GM12878 (cell line): Measurements from ENCODE around the gene COQ2. TPM values are rescaled to one million over a fixed set of nuclear protein-coding genes. Genes with fewer than 3 reads are reported as not detected.

Source experiments
- ATAC-seq: fragments of 200-7000 bp; cut with Tn5 transposase; 3 replicates; pipeline ENCODE4 v1.9.1; 2020; ENCODE audit warnings: mild to moderate bottlenecking, moderate library complexity
- BruUV-seq: library from RNA; stranded (reverse); fragments of 400-500 nt; replicated peaks from 2 replicates; lab custom pipeline; 2021; lab: Mats Ljungman, UMichigan
- CTCF ChIA-PET: fragments of 300-600 bp; sonication (Branson Sonifier 250); formaldehyde crosslinking; extraction: SDS; loops from one replicate; lab custom pipeline; 2021; ENCODE audit warnings: inconsistent platforms; lab: Yijun Ruan, JAX
- POLR2A ChIA-PET: fragments of 350-600 bp; formaldehyde crosslinking; extraction: SDS; loops from one replicate; lab custom pipeline; 2021; ENCODE audit warnings: inconsistent platforms; lab: Charles Lee
- RAD21 ChIA-PET: fragments of 300-600 bp; sonication (Branson Sonifier 250); formaldehyde crosslinking; loops from one replicate; lab custom pipeline; 2023; ENCODE audit warnings: antibody characterized with exemption; ENCODE audit not compliant: unreplicated experiment; lab: Charles Lee
- SMC1A ChIA-PET: fragments of 300-600 bp; sonication (Branson Sonifier 250); formaldehyde crosslinking; loops from one replicate; lab custom pipeline; 2023; ENCODE audit not compliant: unreplicated experiment, uncharacterized antibody; lab: Charles Lee
- DNase-seq: peaks from one replicate; pipeline ENCODE4 v3.0.0-alpha.2; 2011; ENCODE audit warnings: low read depth, low spot score
- FAIRE-seq: peaks from 3 replicates; lab custom pipeline; 2011; peaks lifted over from hg19 to GRCh38; lab: Jason Lieb, UNC
- H2AFZ ChIP-seq: 2 replicates; pipeline ENCODE4 v1.6.0; 2011; ENCODE audit warnings: low read depth, low read length, control low read depth; ENCODE audit not compliant: control insufficient read depth
- H3K27ac ChIP-seq: 2 replicates; pipeline ENCODE4 v1.5.1; 2011; ENCODE audit warnings: control low read depth; ENCODE audit not compliant: control insufficient read depth, insufficient read depth
- H3K27me3 ChIP-seq, 2 experiments: replicated peaks in 1 of 2; 2 replicates each; pipeline versions ENCODE4 v1.6.0 to v1.6.1; 2011; ENCODE audit warnings: low read length in 1 of 2; ENCODE audit not compliant: control insufficient read depth in 2 of 2, insufficient read depth in 2 of 2
- H3K36me3 ChIP-seq, 2 experiments: 2 replicates each; pipeline ENCODE4 v1.5.1; 2011; ENCODE audit warnings: low read length in 1 of 2; ENCODE audit not compliant: control insufficient read depth in 2 of 2, insufficient read depth in 2 of 2
- H3K4me1 ChIP-seq: 2 replicates; pipeline ENCODE4 v1.6.1; 2011; ENCODE audit warnings: mild to moderate bottlenecking, low read length, moderate library complexity, mixed read lengths; ENCODE audit not compliant: control insufficient read depth, insufficient read depth
- H3K4me2 ChIP-seq: 2 replicates; pipeline ENCODE4 v1.6.0; 2011; ENCODE audit warnings: control low read depth; ENCODE audit not compliant: control insufficient read depth, insufficient read depth
- H3K4me3 ChIP-seq: fragments of 200-600 bp; sonication (generic); 2 replicates; pipeline ENCODE4 v1.5.1; 2016
- H3K79me2 ChIP-seq: 2 replicates; pipeline ENCODE4 v1.6.0; 2011; ENCODE audit warnings: low read length; ENCODE audit not compliant: control insufficient read depth, insufficient read depth
- H3K9ac ChIP-seq: 2 replicates; pipeline ENCODE4 v1.8.0; 2011; ENCODE audit warnings: low read length, control low read depth, mixed read lengths; ENCODE audit not compliant: control insufficient read depth, insufficient read depth
- H3K9me3 ChIP-seq: replicated peaks from 3 replicates; pipeline ENCODE4 v1.5.1; 2011; ENCODE audit warnings: mild to moderate bottlenecking, low read length; ENCODE audit not compliant: control insufficient read depth, insufficient read depth
- H4K20me1 ChIP-seq: 2 replicates; pipeline ENCODE4 v1.6.0; 2011; ENCODE audit not compliant: control insufficient read depth, insufficient read depth
- CBX5 ChIP-seq: sonication (generic); IDR thresholded peaks from 2 replicates; pipeline ENCODE4 v1.6.1; 2016; ENCODE audit warnings: low read depth, moderate library complexity, mild to moderate bottlenecking, inconsistent platforms
- ETV6 ChIP-seq, 2 experiments: fragments of 450-650 bp in 1 of 2; IDR thresholded peaks in 1 of 2; conservative IDR thresholded peaks in 1 of 2; 2 replicates each; pipeline ENCODE4 v1.6.1; 2014; ENCODE audit warnings: antibody characterized with exemption in 1 of 2, borderline replicate concordance in 1 of 2, low read depth in 1 of 2, mild to moderate bottlenecking in 1 of 2, moderate library complexity in 1 of 2
- FOXM1 ChIP-seq: IDR thresholded peaks from 2 replicates; pipeline ENCODE4 v1.6.1; 2012; ENCODE audit warnings: low read depth, mild to moderate bottlenecking, inconsistent platforms, low read length, moderate library complexity
- JUNB ChIP-seq: IDR thresholded peaks from 2 replicates; pipeline ENCODE4 v1.6.1; 2016; ENCODE audit warnings: antibody characterized with exemption, mild to moderate bottlenecking
- KDM1A ChIP-seq: fragments of 200-600 bp; sonication (generic); IDR thresholded peaks from 2 replicates; pipeline ENCODE4 v1.6.1; 2016; ENCODE audit warnings: borderline replicate concordance
- NBN ChIP-seq: fragments of 450-650 bp; IDR thresholded peaks from 2 replicates; pipeline ENCODE4 v1.6.1; 2016
- NFYB ChIP-seq: IDR thresholded peaks from 2 replicates; pipeline ENCODE4 v1.6.1; 2011; ENCODE audit warnings: low read depth, mild to moderate bottlenecking, low read length, improper control_type of control experiment, moderate library complexity; ENCODE audit not compliant: insufficient read depth
- NR2F1 ChIP-seq: fragments of 450-650 bp; conservative IDR thresholded peaks from 2 replicates; pipeline ENCODE4 v1.6.1; 2017; ENCODE audit warnings: mild to moderate bottlenecking
- PAX5 ChIP-seq: IDR thresholded peaks from 2 replicates; pipeline ENCODE4 v1.6.1; 2011; ENCODE audit warnings: low read depth, low read length, borderline replicate concordance
- RB1 ChIP-seq: fragments of 450-650 bp; formaldehyde crosslinking; IDR thresholded peaks from 2 replicates; pipeline ENCODE4 v1.6.1; 2017; ENCODE audit warnings: mild to moderate bottlenecking, borderline replicate concordance
- SREBF1 ChIP-seq: IDR thresholded peaks from 2 replicates; pipeline ENCODE4 v1.6.1; 2012; ENCODE audit warnings: mild to moderate bottlenecking, low read length
- TBL1XR1 ChIP-seq: IDR thresholded peaks from 2 replicates; pipeline ENCODE4 v1.6.1; 2012; ENCODE audit warnings: low read depth, low read length, improper control_type of control experiment
- TCF12 ChIP-seq: IDR thresholded peaks from 2 replicates; pipeline ENCODE4 v1.6.1; 2011; ENCODE audit warnings: low read depth, mild to moderate bottlenecking, low read length
- WGBS: methylation state at CpG from one replicate; pipeline ENCODE4 v1.1.6; 2016; ENCODE audit warnings: low lambda C conversion rate; ENCODE audit not compliant: insufficient replicate concordance, insufficient coverage; ENCODE audit errors: missing lambda C conversion rate; 5-methylcytosine and 5-hydroxymethylcytosine counted together
- in situ Hi-C: fragments of 300-500 bp; cut with MboI; formaldehyde crosslinking; loops from 9 replicates; pipeline ENCODE4 v1.14.3; 2018; ENCODE audit warnings: mixed read lengths
- intact Hi-C: fragments of 100-400 bp; cut with micrococcal nuclease; formaldehyde crosslinking; loops from one replicate; pipeline ENCODE4 v1.14.2; 2022; ENCODE audit not compliant: unreplicated experiment
- polyA plus RNA-seq, 11 experiments: library from polyadenylated mRNA; depleted of rRNA in 4 of 11; unstranded in 6 of 11; stranded (reverse) in 5 of 11; fragments of >200 nt; fragmentation: Nextera tagmentation in 4 of 11; fragmentation: Illumina TruSeq in 1 of 11; extraction: Ambion mirVana in 4 of 11; extraction: Trizol in 1 of 11; gene quantifications; 1 replicate in 1 of 11; 2 replicates in 10 of 11; pipeline versions ENCODE4 v1.2.1 to v1.2.3, GENCODE V29; 2011 to 2016; ENCODE audit warnings: inconsistent platforms in 2 of 11, missing spikeins in 2 of 11, low read depth in 1 of 11
- total RNA-seq, 4 experiments: library from RNA; depleted of rRNA in 3 of 4; stranded (reverse); fragments of >200 nt in 3 of 4; fragmentation: Illumina TruSeq in 1 of 4; extraction: Trizol in 1 of 4; gene quantifications; 2 replicates each; pipeline versions ENCODE4 v1.2.1 to v1.2.3, GENCODE V29; 2013 to 2021
- TF ChIP-seq, protein P1 (sequence below): IDR thresholded peaks from 2 replicates; pipeline ENCODE4 v1.6.1; 2012; ENCODE audit warnings: low read length, inconsistent platforms
- TF ChIP-seq, protein P2 (sequence below): fragments of 450-650 bp; IDR thresholded peaks from 2 replicates; pipeline ENCODE4 v1.6.1; 2018; ENCODE audit warnings: borderline replicate concordance, mild to moderate bottlenecking; ENCODE audit not compliant: partially characterized antibody
- TF ChIP-seq, protein P3 (sequence below): fragments of 450-650 bp; IDR thresholded peaks from 2 replicates; pipeline ENCODE4 v1.6.1; 2017; ENCODE audit warnings: mild to moderate bottlenecking, moderate library complexity
- TF ChIP-seq, protein P4 (sequence below): fragments of 450-650 bp; IDR thresholded peaks from 2 replicates; pipeline ENCODE4 v1.6.1; 2014; ENCODE audit warnings: mild to moderate bottlenecking

COQ2 gene
- total and polyA plus RNA-seq, 10 of the 15 experiments (the other 5 are each of a cell fraction or from before 2014, with no cell fraction given) = 5.0 to 46.7 (median 19.1) TPM

DNA sequence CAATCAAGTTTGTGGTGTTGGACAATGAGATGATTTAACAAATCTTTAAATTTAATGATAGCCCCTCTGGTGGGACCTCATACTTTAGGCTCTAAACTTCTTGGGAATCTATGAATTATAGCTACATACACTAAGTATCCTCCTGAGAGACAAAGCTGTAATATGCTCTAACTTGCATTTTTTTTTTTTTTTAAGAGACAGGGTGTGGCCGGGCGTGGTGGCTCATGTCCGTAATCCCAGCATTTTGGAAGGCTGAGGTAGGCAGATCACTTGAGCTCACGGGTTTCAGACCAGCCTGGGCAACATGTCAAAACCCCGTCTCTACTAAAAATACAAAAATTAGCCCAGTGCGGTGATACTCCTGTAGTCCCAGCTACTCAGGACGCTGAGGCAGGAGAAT, 23.3 kb upstream of the COQ2 start:
- DNase-seq (no peak), FAIRE-seq (no peak), ATAC-seq (no peak)
- Histone ChIP-seq H3K4me2 (no peak overlapping the region), H3K79me2 (no peaks in the 10 kb centered on the region), H2AFZ (no peak overlapping the region), H3K27me3 (no peaks in the 10 kb centered on the region), H4K20me1 (no peaks in the 10 kb centered on the region), H3K4me1 (no peaks in the 10 kb centered on the region), H3K9ac (no peak overlapping the region), H3K27ac (no peak overlapping the region), H3K9me3 (no peaks in the 10 kb centered on the region), H3K36me3 (no peaks in the 10 kb centered on the region), H3K4me3 (no peak overlapping the region)
- ChIA-PET SMC1A (no interaction called here), CTCF (no interaction called here), POLR2A (no interaction called here), RAD21 (no interaction called here)
- no TSS peak for BruUV-seq
- TF ChIP-seq, protein P1, sequence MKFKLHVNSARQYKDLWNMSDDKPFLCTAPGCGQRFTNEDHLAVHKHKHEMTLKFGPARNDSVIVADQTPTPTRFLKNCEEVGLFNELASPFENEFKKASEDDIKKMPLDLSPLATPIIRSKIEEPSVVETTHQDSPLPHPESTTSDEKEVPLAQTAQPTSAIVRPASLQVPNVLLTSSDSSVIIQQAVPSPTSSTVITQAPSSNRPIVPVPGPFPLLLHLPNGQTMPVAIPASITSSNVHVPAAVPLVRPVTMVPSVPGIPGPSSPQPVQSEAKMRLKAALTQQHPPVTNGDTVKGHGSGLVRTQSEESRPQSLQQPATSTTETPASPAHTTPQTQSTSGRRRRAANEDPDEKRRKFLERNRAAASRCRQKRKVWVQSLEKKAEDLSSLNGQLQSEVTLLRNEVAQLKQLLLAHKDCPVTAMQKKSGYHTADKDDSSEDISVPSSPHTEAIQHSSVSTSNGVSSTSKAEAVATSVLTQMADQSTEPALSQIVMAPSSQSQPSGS = no peak
- TF ChIP-seq FOXM1 (no peak), PAX5 (no peak), NR2F1 (no peak), SREBF1 (no peak), RB1 (no peak), NFYB (no peak), KDM1A (no peak), JUNB (no peak), NBN (no peak), ETV6 (conservative IDR thresholded peaks at IDR 0.05 in 1 of 2, IDR thresholded peaks at IDR 0.05 in 1 of 2; ENCODE audit: borderline replicate concordance in 1 of 2, low read depth in 1 of 2) (no peak), CBX5 (no peak), TBL1XR1 (no peak), TCF12 (no peak)
- TF ChIP-seq, protein P2, sequence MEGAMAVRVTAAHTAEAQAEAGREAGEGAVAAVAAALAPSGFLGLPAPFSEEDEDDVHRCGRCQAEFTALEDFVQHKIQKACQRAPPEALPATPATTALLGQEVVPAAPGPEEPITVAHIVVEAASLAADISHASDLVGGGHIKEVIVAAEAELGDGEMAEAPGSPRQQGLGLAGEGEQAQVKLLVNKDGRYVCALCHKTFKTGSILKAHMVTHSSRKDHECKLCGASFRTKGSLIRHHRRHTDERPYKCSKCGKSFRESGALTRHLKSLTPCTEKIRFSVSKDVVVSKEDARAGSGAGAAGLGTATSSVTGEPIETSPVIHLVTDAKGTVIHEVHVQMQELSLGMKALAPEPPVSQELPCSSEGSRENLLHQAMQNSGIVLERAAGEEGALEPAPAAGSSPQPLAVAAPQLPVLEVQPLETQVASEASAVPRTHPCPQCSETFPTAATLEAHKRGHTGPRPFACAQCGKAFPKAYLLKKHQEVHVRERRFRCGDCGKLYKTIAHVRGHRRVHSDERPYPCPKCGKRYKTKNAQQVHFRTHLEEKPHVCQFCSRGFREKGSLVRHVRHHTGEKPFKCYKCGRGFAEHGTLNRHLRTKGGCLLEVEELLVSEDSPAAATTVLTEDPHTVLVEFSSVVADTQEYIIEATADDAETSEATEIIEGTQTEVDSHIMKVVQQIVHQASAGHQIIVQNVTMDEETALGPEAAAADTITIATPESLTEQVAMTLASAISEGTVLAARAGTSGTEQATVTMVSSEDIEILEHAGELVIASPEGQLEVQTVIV = no peak
- TF ChIP-seq, protein P3, sequence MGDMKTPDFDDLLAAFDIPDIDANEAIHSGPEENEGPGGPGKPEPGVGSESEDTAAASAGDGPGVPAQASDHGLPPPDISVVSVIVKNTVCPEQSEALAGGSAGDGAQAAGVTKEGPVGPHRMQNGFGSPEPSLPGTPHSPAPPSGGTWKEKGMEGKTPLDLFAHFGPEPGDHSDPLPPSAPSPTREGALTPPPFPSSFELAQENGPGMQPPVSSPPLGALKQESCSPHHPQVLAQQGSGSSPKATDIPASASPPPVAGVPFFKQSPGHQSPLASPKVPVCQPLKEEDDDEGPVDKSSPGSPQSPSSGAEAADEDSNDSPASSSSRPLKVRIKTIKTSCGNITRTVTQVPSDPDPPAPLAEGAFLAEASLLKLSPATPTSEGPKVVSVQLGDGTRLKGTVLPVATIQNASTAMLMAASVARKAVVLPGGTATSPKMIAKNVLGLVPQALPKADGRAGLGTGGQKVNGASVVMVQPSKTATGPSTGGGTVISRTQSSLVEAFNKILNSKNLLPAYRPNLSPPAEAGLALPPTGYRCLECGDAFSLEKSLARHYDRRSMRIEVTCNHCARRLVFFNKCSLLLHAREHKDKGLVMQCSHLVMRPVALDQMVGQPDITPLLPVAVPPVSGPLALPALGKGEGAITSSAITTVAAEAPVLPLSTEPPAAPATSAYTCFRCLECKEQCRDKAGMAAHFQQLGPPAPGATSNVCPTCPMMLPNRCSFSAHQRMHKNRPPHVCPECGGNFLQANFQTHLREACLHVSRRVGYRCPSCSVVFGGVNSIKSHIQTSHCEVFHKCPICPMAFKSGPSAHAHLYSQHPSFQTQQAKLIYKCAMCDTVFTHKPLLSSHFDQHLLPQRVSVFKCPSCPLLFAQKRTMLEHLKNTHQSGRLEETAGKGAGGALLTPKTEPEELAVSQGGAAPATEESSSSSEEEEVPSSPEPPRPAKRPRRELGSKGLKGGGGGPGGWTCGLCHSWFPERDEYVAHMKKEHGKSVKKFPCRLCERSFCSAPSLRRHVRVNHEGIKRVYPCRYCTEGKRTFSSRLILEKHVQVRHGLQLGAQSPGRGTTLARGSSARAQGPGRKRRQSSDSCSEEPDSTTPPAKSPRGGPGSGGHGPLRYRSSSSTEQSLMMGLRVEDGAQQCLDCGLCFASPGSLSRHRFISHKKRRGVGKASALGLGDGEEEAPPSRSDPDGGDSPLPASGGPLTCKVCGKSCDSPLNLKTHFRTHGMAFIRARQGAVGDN = no peak
- TF ChIP-seq, protein P4, sequence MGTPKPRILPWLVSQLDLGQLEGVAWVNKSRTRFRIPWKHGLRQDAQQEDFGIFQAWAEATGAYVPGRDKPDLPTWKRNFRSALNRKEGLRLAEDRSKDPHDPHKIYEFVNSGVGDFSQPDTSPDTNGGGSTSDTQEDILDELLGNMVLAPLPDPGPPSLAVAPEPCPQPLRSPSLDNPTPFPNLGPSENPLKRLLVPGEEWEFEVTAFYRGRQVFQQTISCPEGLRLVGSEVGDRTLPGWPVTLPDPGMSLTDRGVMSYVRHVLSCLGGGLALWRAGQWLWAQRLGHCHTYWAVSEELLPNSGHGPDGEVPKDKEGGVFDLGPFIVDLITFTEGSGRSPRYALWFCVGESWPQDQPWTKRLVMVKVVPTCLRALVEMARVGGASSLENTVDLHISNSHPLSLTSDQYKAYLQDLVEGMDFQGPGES = no peak
- 77% methylated on average over 7 of the region's 7 CpGs for whole genome bisulfite sequencing
- intact Hi-C loops = no loop called here
- in situ Hi-C loops = no loop called here
